HG02571 (cell line): ENCODE data around the gene MKRN2.
"Not testable (repeated sequence)": the region's sequence is repeated elsewhere in the genome, so short reads cannot be mapped to it uniquely, and the experiment has no call there.

ENCODE experiments used
- ATAC-seq: cut with Tn5 transposase; IDR thresholded peaks from one replicate; pipeline ENCODE4 v1.9.1; 2021; ENCODE audit warnings: mild to moderate bottlenecking, moderate library complexity; ENCODE audit not compliant: unreplicated experiment

The MKRN2 gene

DNA sequence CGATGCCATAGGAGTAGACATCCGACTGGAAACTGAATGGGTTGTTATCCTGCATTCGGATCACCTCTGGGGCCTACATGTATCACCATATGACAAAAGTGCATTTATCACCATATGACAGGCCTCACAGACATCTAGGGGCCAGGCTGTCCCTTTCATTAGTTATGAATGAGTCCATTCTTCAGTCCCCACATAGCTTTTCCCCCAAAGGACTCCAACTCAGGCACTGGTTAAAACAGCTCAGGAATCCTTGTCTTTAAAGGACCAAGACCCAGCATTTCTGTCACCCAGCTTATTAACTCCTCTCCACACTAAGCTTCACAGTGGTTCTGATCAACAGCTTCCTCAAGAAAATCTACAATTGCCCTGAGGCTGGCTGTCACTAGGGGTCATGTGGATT lies 28.3 kb downstream of the MKRN2 start:
- no peak for ATAC-seq

DNA sequence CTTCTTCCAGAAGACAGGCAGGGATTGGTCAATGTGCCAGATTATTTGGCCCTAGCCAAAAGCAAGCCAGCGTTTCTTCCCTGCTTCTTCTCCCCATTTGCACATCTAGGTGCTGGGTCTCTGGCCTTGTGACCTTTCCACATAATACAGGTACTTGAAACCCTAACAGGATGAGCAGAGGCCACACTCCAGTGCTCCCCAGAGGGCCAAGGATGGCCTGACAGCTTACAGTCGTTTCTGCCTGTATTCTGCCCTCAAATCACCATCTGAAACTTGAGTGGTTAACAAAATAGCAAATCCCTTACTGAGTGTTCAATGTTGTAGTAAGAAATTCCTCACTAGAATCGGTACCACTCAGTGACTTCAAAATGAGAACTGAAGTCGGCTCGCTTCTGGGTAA lies 29.1 kb downstream of the MKRN2 start:
- ATAC-seq: no peak

DNA sequence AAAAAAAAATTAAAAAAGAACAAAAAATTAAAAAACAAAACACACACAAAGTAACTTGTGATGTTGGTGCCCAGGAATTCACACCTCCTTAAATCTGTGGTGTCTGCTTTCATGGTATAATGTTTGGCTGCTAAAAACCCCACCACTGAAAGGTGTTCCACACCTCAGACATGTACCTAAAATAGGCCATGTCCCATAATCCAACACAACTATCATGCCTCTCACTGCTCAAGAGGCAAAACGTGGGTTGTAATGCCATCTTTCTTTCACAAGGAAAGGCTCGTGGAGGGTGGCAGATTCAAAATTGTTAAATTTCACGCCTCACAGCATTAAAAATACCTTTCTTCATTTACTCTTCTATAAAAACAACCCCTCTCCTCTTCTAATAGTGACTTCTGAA lies 29.5 kb downstream of the MKRN2 start:
- ATAC-seq: no peak

DNA sequence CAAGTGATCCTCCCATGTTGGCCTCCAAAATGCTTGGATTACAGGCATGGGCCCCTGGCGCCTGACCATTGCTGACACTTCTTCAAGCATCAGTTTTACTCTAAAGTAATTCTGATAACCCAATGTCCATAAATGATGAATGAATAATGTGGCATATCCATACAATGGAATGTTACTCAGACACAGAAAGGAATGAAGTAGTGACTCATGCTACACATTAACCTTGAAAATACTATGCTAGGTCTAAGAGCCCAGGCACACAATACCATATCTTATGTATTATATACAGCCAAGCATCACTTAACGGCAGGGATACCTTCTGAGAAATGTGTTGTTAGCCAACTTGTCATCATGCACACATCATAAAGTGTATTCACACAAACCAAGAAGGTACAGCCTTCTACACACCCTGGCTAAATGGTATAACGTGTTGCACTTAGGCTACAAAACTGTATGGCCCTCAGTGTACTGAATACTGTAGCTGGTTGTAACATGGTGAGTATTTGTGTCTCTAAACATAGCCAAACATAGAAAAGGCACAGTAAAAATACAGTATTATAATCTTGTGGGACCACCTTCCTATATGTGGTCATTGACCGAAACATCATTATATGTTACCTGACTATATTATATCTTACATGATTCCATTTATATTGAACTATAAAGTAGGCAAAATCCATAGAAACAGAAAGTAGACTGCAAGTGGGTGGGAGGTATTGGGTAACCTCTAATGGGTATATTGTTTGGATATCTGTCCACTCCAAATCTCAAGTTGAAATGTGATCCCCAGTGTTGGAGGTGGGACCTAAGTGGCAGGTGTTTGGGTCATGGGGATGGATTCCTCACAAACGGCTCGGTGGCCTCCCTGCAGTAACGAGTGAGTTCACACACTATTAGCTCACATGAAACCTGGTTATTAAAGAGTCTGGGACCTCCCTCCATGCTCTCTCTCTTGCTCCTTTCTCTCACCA lies 31.4 kb downstream of the MKRN2 start:
- ATAC-seq: no peak

DNA sequence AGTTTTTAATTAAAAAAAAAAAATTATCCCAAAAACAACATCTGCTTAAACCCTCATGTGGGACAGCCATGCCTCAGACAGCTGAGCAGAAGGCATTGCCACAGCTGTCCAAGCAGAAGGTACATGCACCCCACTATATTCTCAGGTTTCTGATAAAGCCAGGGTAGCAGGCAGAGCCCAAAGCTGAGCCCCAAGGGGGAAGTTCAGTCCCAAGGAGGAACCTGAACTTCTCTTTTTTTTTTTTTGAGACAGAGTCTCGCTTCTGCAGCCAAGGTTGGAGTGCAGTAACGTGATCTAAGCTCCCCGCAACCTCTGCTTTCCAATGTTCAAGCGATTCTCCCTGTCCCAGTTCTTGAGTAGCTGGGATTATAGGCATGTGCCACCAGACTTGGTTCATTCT lies 33.2 kb downstream of the MKRN2 start:
- no peak for ATAC-seq

DNA sequence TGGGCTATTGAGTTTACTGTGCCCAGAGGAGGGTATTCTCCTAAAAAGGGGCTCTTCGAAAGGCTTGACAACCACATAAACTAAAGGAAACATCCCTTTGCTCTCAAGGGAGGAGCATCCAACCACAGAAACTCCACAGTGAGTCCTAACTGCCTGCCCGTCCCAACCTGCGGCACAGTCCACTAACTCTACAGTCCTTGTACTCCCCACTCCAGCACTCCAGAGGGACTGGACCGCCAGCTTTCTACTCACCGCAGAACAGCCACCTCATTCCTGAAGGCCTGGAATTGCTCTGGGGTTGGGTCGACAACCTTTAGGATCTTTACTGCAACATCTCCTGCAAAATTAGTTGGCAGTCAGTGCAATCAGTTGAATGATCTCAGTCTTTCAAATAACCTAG lies 34.6 kb downstream of the MKRN2 start:
- no peak for ATAC-seq

DNA sequence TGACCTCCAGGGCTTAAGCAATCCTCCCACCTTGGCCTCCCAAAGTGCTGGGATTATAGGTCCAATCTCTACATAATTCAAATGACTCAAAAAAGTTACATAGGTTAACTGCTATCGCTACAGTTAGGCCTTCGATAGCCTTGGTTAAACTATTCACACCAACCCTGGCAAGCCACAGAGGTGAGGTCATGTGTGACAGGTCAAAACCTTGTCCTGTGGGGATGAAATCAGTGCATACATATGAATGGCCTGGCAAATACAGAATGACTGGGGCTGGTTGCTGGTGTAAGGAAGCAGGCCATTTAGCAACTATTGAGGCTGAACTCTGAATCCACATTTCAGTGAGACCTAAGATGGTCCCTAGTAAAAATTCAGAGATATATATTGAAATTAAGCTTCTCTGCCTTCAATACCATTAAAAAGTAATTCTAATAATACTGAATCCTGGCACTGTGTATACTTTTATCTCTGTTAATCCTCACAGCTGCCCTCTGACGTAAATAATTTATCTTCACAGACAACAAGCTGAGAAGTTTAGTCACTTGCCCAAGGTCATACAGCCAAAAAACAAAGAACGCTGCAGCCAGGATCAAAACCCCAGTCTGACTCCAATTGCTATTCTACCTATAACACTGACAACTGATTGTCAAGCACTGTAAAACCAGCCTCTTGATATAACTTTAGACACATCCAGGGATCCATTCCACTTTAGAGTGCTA lies 35.3 kb downstream of the MKRN2 start:
- no peak for ATAC-seq

DNA sequence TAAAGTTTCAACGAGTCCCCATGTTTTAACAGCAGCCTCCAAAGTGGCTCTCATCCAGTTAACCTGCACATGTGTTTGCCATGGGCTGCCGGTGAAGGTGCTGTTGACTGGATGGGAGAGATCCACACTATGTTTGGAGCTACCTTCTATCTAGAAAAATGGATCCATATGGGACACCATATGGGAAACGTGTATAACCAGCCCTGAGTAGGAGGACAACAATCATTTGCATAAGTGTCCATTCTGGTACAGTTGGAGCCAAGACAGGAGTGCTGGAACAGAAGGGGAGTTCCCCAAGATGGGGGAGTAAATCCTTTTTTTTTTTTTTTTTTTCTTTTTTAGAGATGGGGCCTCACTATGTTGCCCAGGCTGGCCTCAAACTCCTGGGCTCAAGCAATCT lies 36.6 kb downstream of the MKRN2 start:
- no peak for ATAC-seq

DNA sequence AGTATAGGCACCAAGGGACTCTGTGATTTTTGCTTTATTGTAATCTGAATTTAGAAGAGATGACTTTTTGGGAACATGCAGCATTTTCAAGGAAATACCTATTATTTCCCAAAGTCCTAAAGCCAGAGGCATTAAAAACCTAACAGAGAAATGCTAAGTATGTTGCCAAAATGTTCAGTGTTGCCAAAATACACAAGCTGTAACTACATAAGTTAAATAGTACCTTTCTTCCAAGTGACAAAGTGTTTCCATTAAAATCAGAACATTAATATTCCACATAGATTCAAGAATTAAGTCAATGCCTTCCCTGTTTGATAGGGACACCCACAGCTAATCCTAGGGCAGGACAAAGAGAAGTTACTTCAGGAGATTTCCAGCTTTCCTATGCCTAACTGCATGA lies 42.0 kb downstream of the MKRN2 start:
- no peak for ATAC-seq

DNA sequence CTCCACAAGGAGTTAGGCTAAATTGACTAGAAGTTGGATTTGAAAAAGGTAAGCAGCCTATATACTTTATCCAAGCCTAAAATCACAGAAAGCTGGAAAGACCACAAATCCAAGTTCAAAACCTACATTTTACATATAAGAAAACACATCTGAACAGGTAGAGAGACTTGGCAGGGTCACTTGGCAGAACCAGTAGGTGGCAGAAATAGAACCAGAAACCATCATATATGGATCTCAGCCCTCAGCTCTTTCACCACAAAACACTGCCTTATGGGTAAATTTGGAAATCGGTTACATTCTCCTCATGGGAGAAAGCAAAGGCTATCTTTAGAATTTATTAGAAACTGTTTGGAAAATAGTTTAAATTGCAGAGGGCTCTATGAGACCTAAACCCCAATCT lies 44.2 kb downstream of the MKRN2 start:
- ATAC-seq: no peak

DNA sequence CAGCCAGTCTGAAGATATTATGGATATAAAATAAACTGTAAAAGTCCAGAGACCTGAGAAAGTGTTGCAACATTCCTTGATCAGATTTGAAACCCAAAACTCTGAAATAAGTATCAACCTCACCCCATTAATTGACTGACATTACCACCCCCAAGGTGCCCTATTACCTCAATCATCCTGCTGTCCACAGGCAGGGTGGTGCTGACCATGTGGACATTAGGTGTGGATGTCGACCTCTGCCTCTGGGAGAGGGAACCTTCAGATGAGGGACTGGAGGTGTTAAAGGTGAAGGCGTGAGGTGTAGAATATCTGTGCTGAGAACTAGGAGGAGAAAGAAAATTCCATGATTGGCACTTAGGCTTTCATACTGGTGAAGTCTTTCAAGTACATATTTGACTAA lies 47.1 kb downstream of the MKRN2 start:
- ATAC-seq: no peak

DNA sequence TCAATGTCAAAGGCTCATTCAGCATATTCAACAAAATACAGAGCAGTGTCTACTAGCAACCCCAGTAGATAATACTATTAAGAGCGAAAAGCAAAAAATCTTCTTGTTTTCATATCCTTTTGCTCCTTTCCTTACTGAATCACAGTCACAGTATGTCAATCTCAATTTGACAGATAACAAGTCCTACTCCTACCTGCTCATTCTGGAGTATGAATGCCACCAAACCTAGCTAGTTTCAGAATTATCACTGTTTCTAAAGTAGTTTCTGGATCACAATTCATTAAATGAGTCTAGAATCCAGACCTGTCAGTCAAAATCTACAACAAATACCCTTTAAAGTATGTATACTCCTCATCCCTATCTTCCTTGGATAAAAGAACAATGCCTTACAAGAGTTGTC lies 51.5 kb downstream of the MKRN2 start:
- no peak for ATAC-seq

DNA sequence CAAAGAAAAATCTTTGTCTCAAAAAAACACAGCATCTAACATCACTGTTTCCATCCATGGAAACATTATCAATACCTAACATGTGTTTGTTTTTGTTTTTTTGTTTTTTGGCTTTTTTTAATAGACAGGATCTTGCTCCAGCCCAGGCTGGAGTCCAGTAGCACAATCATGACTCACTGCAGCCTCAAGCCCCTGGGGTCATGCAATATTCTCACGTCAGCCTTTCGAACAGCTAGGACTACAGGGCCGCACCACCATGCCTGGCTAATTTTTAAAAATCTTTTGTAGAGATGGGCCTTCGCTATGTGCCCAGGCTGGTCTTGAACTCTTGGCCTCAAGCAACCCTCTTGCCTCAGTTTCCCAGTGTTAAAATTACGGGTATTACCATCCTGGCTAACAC lies 54.2 kb downstream of the MKRN2 start:
- ATAC-seq: no peak

DNA sequence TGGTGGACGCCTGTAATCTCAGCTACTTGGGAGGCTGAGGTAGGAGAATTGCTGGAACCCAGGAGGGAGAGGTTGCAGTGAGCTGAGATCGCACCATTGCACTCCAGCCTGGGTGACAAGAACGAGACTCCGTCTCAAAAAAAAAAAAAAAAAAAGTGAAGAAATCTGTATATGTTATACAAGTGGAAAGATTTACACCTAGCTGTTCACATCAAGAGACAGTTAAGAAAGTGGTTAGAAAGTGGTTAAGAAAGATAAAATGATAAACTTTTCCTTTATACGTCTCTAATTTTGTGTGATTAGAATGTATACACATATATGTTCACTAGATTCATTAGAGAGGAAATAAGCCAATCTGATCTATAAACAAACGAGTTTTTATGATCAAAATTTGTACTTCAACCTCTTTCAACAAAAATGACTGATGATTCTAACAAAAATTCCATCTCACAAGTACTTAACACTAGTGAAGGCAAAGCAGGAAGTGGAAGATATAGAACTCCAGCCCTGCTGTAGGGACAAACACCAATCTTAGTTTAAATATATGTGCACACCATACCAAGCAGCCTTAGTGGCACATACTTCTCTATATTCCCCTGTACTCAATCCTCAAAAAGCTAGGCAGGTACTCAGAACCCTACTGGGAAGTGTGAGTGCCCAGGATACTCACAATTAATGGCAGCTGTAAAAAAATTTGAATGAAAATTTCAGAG lies 55.8 kb downstream of the MKRN2 start:
- no peak for ATAC-seq

DNA sequence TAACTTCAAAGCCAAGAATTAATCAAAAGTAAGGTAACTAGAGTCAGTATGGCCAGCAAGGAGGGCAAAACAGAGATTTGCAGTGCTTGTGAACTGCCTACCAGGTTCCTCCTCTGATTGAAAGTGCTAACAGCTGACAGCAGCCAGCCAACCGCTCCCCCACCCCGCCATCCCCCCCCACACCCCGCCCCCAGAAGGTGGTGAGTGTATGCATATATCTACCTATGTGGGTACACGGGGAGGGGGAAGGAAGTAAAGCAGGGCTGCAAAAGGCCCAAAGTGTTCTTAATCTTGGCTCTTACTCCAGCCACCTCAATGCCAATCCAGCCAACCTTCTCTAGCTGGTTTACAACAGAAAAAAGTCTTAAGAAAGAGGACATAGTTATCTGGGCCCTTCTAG lies 56.4 kb downstream of the MKRN2 start:
- no peak for ATAC-seq

DNA sequence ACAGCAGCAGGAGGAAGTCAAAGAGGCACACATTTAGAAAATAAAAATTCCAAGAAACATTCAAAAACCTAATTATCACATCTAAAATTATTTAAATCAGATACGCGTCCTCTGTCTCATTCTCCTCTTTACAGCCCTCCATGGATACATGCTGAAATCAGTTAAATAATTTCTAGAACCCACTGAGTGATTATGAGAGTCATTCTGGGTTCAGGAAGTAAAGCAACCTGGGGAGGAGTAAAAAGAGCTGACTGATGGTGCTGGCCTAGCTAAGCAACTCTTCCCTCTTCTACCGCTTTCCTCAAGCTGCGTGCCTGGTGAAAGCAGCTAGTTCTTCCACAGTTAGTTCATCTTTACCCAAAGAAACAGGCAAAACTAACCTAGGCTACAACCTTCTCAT lies 58.4 kb downstream of the MKRN2 start:
- no peak for ATAC-seq

DNA sequence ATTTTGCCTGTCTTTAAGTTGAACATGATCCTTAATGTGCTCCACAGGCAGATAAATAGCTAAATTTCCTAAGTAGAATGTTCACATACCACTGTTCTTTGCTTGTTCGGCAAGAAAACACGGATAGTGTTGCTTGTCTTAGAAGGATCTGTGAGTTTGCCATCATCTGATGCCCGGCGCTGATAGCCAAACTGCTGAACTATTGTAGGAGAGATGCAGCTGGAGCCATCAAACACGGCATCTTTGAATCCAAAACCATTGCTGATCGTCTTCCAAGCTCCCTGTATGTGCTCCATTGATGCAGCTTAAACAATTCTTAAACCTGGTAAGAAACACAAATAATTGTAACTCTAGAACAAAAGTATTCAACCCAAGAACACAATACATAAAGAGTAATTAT lies 61.5 kb downstream of the MKRN2 start:
- ATAC-seq: no peak

DNA sequence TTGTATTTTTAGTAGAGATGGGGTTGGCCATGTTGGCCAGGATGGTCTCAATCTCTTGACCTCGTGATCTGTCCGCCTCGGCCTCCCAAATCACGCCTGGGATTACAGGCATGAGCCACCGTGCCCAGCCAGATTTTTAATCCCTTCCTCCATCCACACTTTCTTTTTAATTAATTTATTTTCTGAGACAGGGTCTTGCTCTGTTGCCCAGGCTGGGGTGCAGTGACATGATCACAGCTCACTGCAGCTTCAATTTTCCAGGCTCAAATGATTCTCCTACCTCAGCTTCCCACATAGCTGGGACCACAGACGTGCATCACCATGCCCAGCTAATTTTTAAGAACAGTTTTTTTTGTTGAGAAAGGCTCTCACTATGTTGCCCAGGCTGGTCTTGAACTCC lies 63.4 kb downstream of the MKRN2 start:
- ATAC-seq: no peak

DNA sequence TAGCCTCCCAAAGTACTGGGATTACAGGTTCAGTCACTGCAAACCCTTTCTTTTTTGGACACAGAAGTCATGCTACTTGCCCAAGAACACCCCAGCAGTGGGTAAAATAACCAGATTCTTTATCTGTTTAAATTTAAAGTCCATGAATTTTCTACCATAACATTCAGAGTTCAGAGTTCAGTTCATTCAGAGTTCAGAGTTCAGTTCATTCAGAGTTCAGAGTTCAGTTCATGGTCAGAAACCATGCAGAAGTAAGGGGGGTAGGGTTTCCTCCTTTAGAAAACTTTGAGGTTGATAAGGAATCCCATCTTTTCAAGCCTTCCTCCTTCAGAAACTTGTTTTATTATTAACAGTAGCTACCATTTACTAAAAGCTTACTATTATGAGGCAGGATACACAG lies 63.8 kb downstream of the MKRN2 start:
- ATAC-seq: no peak

DNA sequence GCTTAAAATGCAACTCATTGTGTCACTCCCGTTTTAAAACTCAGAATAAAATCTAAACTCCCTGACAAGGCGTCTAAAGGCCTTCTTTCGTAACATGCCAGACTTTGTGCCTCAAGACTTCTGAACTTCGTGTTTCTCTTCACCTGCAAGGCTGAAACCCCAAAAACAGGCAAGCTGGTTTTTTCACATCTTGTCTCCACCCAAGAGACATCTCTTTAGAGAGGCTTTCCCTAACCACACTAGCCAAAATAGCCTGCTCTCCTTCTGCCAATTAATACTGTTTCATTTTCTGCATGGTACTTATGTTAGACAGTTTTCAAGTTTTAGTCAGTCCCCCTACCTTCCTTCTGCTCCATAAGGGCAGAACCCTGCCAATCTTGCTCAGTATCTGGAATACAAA lies 65.4 kb downstream of the MKRN2 start:
- ATAC-seq: no peak

DNA sequence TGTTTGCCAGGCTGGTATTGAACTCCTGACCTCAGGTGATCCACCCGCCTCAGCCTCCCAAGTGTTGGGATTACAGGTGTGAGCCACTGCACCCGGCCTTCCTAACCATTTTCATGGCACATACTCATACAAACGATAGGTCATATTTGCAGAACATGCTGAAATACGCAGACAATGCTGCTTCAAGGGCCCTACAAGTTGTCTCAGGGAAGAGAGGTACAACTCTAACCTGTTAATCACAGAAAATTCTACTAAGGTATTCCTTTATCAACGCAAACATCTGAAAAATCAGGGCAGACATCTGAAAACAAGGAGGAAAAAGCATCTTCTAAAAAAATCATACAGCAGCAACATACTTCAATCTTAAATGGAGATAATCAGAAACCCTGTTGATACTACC lies 67.2 kb downstream of the MKRN2 start:
- ATAC-seq: no peak

DNA sequence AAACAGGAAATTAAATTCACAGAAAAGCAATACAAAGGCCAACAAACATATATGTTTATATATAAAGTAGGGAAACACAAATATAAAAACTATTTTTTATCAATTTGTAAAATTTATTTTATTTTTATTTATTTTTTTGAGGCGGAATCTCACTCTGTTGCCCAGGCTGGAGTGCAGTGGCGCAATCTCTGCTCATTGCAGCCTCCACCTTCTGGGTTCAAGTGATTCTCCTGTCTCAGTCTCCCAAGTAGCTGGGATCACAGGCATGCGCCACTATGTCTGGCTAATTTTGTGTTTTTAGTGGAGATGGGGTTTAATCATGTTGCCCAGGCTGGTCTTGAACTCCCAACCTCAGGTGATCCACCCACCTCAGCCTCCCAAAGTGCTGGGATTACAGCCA lies 68.1 kb downstream of the MKRN2 start:
- not testable (repeated sequence) for ATAC-seq
